Upper lobe of left lung (tissue), 6 donors: Measurements from ENCODE around the gene MCCC1. TPM values are rescaled to one million over a fixed set of nuclear protein-coding genes. Genes with fewer than 3 reads are reported as not detected.

Experiments
- ATAC-seq, 2 donors: fragments of 200-7000 bp; cut with Tn5 transposase; one replicate each; pipeline ENCODE4 v1.9.1; 2022; ENCODE audit warnings: mild to moderate bottlenecking in 2 of 2, moderate library complexity in 2 of 2; ENCODE audit not compliant: low FRiP score in 2 of 2
- DNase-seq, 2 donors: peaks; one replicate each; pipeline ENCODE4 v3.0.0-alpha.2; 2019 to 2020
- H3K27ac ChIP-seq, 4 donors: fragments of 200-600 bp; sonication (generic); one replicate each; pipeline ENCODE4 v1.5.1; 2016 to 2019
- H3K27me3 ChIP-seq, 4 donors: fragments of 200-600 bp; sonication (generic); one replicate each; pipeline ENCODE4 v1.5.1; 2017 to 2019
- H3K36me3 ChIP-seq, 4 donors: fragments of 200-600 bp; sonication (generic); one replicate each; pipeline ENCODE4 v1.5.1; 2016 to 2019
- H3K4me1 ChIP-seq, 4 donors: fragments of 200-600 bp; sonication (generic); one replicate each; pipeline ENCODE4 v1.5.1; 2018 to 2019
- H3K4me3 ChIP-seq, 4 donors: fragments of 200-600 bp; sonication (generic); one replicate each; pipeline ENCODE4 v1.5.1; 2017 to 2019; ENCODE audit warnings: mild to moderate bottlenecking in 2 of 4, moderate library complexity in 1 of 4
- H3K9me3 ChIP-seq, 4 donors: fragments of 200-600 bp; sonication (generic); one replicate each; pipeline ENCODE4 v1.5.1; 2018 to 2019
- CTCF ChIP-seq, 6 experiments: fragments of 450-650 bp in 4 of 6; fragments of 200-600 bp in 2 of 6; sonication (generic) in 2 of 6; IDR thresholded peaks; one replicate each; pipeline ENCODE4 v1.5.1; 2016 to 2019; ENCODE audit warnings: antibody characterized with exemption in 6 of 6
- EP300 ChIP-seq, 4 donors: sonication (generic); formaldehyde crosslinking; IDR thresholded peaks; one replicate each; pipeline ENCODE4 v1.5.1; 2017; ENCODE audit warnings: antibody characterized with exemption in 4 of 4, control low read depth in 2 of 4
- POLR2A ChIP-seq, 4 donors: fragments of 450-650 bp; IDR thresholded peaks; one replicate each; pipeline ENCODE4 v1.5.1; 2016 to 2017; ENCODE audit warnings: antibody characterized with exemption in 4 of 4, mild to moderate bottlenecking in 2 of 4
- POLR2AphosphoS5 ChIP-seq, 2 donors: sonication (generic); formaldehyde crosslinking; IDR thresholded peaks; one replicate each; pipeline ENCODE4 v1.5.1; 2017; ENCODE audit warnings: antibody characterized with exemption in 2 of 2
- WGBS, 2 donors: methylation state at CpG; one replicate each; pipeline ENCODE4 v1.1.5; 2017 to 2018; 5-methylcytosine and 5-hydroxymethylcytosine counted together
- total RNA-seq, 6 donors: library from RNA; depleted of rRNA in 4 of 6; stranded (reverse); fragments of >200 nt in 4 of 6; gene quantifications; one replicate each; pipeline versions ENCODE4 v1.1.0 to v1.2.1, GENCODE V29; 2016 to 2021
- donor health status: DM: no; HTN: no; CAD: no; lungs with moderate emphysema.
- donor health status: DM: no; HTN: yes; CAD: no; lungs with severe emphysema.

MCCC1 gene
- total RNA-seq, 6 donors from 2014 or later, result 44.6 to 157 (median 85.4) TPM

GRCh38 chr3:182969277-182969676 lies 130.0 kb downstream of the MCCC1 start:
- Histone ChIP-seq H3K36me3 (no peaks in the 10 kb centered on the region), H3K4me1 (peaks cover 15 to 23% (median 18%) of the 10 kb centered on the region in 4 donors), H3K4me3 (no peak overlapping the region), H3K27me3 (no peaks in the 10 kb centered on the region), H3K27ac (no peak overlapping the region), H3K9me3 (no peaks in the 10 kb centered on the region)
- ATAC-seq (no peak), DNase-seq (no peak)
- no peak for TF ChIP-seq POLR2AphosphoS5 (IDR thresholded peaks at IDR 0.05)
- TF ChIP-seq POLR2A (IDR thresholded peaks at IDR 0.05), result no peak
- no peak for TF ChIP-seq EP300 (IDR thresholded peaks at IDR 0.05)
- no peak for TF ChIP-seq CTCF (IDR thresholded peaks at IDR 0.05)

GRCh38 chr3:182967218-182968204 lies 131.8 kb downstream of the MCCC1 start:
- no peak for DNase-seq
- no peak overlapping the region for H3K4me3 ChIP-seq
- 75% methylated on average over 6 of the region's 6 CpGs for WGBS, 2 donors
- no peak overlapping the region for H3K27ac ChIP-seq
- H3K9me3 ChIP-seq, result no peaks in the 10 kb centered on the region
- no peak for ATAC-seq
- no peaks in the 10 kb centered on the region for H3K27me3 ChIP-seq
- TF ChIP-seq CTCF (IDR thresholded peaks at IDR 0.05) (no peak), POLR2AphosphoS5 (IDR thresholded peaks at IDR 0.05) (no peak)
- peaks cover 0 to 5% (median 1%) of the 10 kb centered on the region in 4 donors for H3K36me3 ChIP-seq
- peaks cover 15 to 23% (median 20%) of the 10 kb centered on the region in 4 donors for H3K4me1 ChIP-seq

GRCh38 chr3:182965861-182966366 lies 133.4 kb downstream of the MCCC1 start:
- no peak for TF ChIP-seq EP300 (IDR thresholded peaks at IDR 0.05)
- TF ChIP-seq POLR2A (IDR thresholded peaks at IDR 0.05), result no peak
- no peak for TF ChIP-seq POLR2AphosphoS5 (IDR thresholded peaks at IDR 0.05)
- TF ChIP-seq CTCF (IDR thresholded peaks at IDR 0.05), result no peak
- peaks cover 15 to 25% (median 22%) of the 10 kb centered on the region in 4 donors for H3K4me1 ChIP-seq
- DNase-seq (no peak), ATAC-seq (no peak)
- H3K27ac ChIP-seq, result no peak overlapping the region
- H3K4me3 ChIP-seq, result no peak overlapping the region
- WGBS, 2 donors, result 90% methylated on average over 9 of the region's 9 CpGs
- H3K9me3 ChIP-seq, result no peaks in the 10 kb centered on the region
- no peaks in the 10 kb centered on the region for H3K27me3 ChIP-seq
- H3K36me3 ChIP-seq, result peaks cover 0 to 9% (median 6%) of the 10 kb centered on the region in 4 donors

Other genes with a start within 250 kb of the MCCC1 start
- 10 to 100 TPM in 5 of 6 donors, 1 to 10 TPM in 1; 9.9 to 46.1 (median 27.2) TPM for gene DCUN1D1, start 119.0 kb downstream of the MCCC1 start, total RNA-seq
- 100 to 1,000 TPM in 5 of 6 donors, 10 to 100 TPM in 1; 98.3 to 344 (median 176) TPM for gene LAMP3, start 63.2 kb upstream of the MCCC1 start, total RNA-seq
- gene B3GNT5, start 153.8 kb upstream of the MCCC1 start, total RNA-seq, result 10 to 100 TPM; 15.7 to 44.5 (median 28.3) TPM